K562 (cell line): Measurements from ENCODE around the gene BSPH1. TPM values are rescaled to one million over a fixed set of nuclear protein-coding genes. Genes with fewer than 3 reads are reported as not detected.
A peak's percentile ranks its signal among the peaks of the same experiment; 100 is the strongest.

Source experiments
- CBX3 ChIP-seq, 2 experiments: IDR thresholded peaks; 1 replicate in 1 of 2; 2 replicates in 1 of 2; pipeline ENCODE4 v1.6.1; 2012; ENCODE audit warnings: inconsistent platforms in 2 of 2, low read length in 2 of 2, borderline replicate concordance in 1 of 2, control low read depth in 1 of 2
- CEBPG ChIP-seq, 3 experiments: fragments of 200-800 bp in 1 of 3; sonication (Bioruptor generic) in 1 of 3; sonication (generic) in 1 of 3; formaldehyde crosslinking in 1 of 3; IDR thresholded peaks in 2 of 3; conservative IDR thresholded peaks in 1 of 3; 2 replicates each; pipeline versions ENCODE4 v1.6.1 to v1.8.0; 2016 to 2022; ENCODE audit warnings: missing compliant biosample characterization in 2 of 3, missing genetic modification characterization in 2 of 3, mild to moderate bottlenecking in 1 of 3, missing genetic modification reagents in 1 of 3
- CREBBP ChIP-seq: IDR thresholded peaks from one replicate; pipeline ENCODE4 v1.6.1; 2012; ENCODE audit warnings: low read depth, mild to moderate bottlenecking, control low read depth, inconsistent platforms, low read length
- CREM ChIP-seq: IDR thresholded peaks from 2 replicates; pipeline ENCODE4 v1.6.1; 2014; ENCODE audit warnings: antibody characterized with exemption, low read depth
- ELF4 ChIP-seq: fragments of 450-650 bp; formaldehyde crosslinking; IDR thresholded peaks from 2 replicates; pipeline ENCODE4 v1.4.0; 2022; ENCODE audit warnings: missing genetic modification characterization
- MAFG ChIP-seq: fragments of 450-650 bp; conservative IDR thresholded peaks from 2 replicates; pipeline ENCODE4 v1.6.1; 2016; ENCODE audit warnings: missing genetic modification characterization, missing compliant biosample characterization
- SIRT6 ChIP-seq: IDR thresholded peaks from one replicate; pipeline ENCODE4 v1.6.1; 2012; ENCODE audit warnings: low read depth, mild to moderate bottlenecking, control low read depth, inconsistent platforms, low read length, moderate library complexity
- SRSF7 ChIP-seq: fragments of 200-400 bp; formaldehyde crosslinking; optimal IDR thresholded peaks from 2 replicates; pipeline ENCODE3; 2017; ENCODE audit warnings: mild to moderate bottlenecking, low read depth, low read length
- TAF7 ChIP-seq: fragments of 450-650 bp; IDR thresholded peaks from 2 replicates; pipeline ENCODE4 v1.6.1; 2016; ENCODE audit warnings: missing genetic modification characterization, missing compliant biosample characterization
- XRCC3 ChIP-seq: fragments of 450-650 bp; IDR thresholded peaks from 2 replicates; pipeline ENCODE4 v1.6.1; 2017; ENCODE audit warnings: mild to moderate bottlenecking, moderate library complexity
- ZFX ChIP-seq: sonication (generic); formaldehyde crosslinking; IDR thresholded peaks from 2 replicates; pipeline ENCODE4 v1.8.0; 2022; ENCODE audit warnings: mild to moderate bottlenecking, missing genetic modification reagents, moderate library complexity
- ZNF184 ChIP-seq: sonication (generic); formaldehyde crosslinking; IDR thresholded peaks from 2 replicates; pipeline ENCODE4 v1.5.0; 2020; ENCODE audit warnings: missing genetic modification reagents
- ZNF561 ChIP-seq: fragments of 450-650 bp; formaldehyde crosslinking; conservative IDR thresholded peaks from 2 replicates; pipeline ENCODE4 v1.4.0; 2020; ENCODE audit warnings: mild to moderate bottlenecking, moderate library complexity
- ZNF75A ChIP-seq: fragments of 450-650 bp; formaldehyde crosslinking; IDR thresholded peaks from 2 replicates; pipeline ENCODE4 v1.4.0; 2020; ENCODE audit warnings: mild to moderate bottlenecking
- polyA plus RNA-seq, 8 experiments: library from polyadenylated mRNA; depleted of rRNA in 4 of 8; stranded (reverse) in 5 of 8; unstranded in 3 of 8; fragments of >200 nt; fragmentation: Nextera tagmentation in 2 of 8; fragmentation: Illumina TruSeq in 1 of 8; extraction: Ambion mirVana in 2 of 8; extraction: Trizol in 1 of 8; gene quantifications; 2 replicates each; pipeline versions ENCODE4 v1.2.1 to v1.2.3, GENCODE V29; 2011 to 2014; ENCODE audit warnings: inconsistent platforms in 1 of 8, missing spikeins in 1 of 8
- total RNA-seq, 7 experiments: library from RNA; depleted of rRNA in 6 of 7; stranded (reverse); fragments of >200 nt in 6 of 7; fragmentation: Illumina TruSeq in 2 of 7; extraction: Trizol in 2 of 7; gene quantifications; 2 replicates each; pipeline versions ENCODE4 v1.2.1 to v1.2.3, GENCODE V29; 2011 to 2021; ENCODE audit warnings: low replicate concordance in 1 of 7
- TF ChIP-seq, protein P1 (sequence below): fragments of 250-450 bp; sonication (Bioruptor Pico); IDR thresholded peaks from 2 replicates; pipeline ENCODE4 v1.8.0; 2021; ENCODE audit warnings: borderline replicate concordance, mild to moderate bottlenecking, moderate library complexity; ENCODE audit not compliant: poor library complexity, severe bottlenecking
- TF ChIP-seq, protein P2 (sequence below): fragments of 250-450 bp; sonication (Bioruptor Pico); IDR thresholded peaks from 2 replicates; pipeline ENCODE4 v1.9.0; 2021; ENCODE audit warnings: mild to moderate bottlenecking, inconsistent platforms
- TF ChIP-seq, protein P3 (sequence below): sonication (generic); formaldehyde crosslinking; IDR thresholded peaks from 2 replicates; pipeline ENCODE4 v1.8.0; 2022; ENCODE audit warnings: mild to moderate bottlenecking, missing genetic modification reagents, borderline replicate concordance
- TF ChIP-seq, protein P4 (sequence below): fragments of 250-450 bp; sonication (Bioruptor Pico); IDR thresholded peaks from 2 replicates; pipeline ENCODE4 v1.5.0; 2020; ENCODE audit warnings: mild to moderate bottlenecking
- TF ChIP-seq, protein P5 (sequence below): fragments of 250-450 bp; sonication (Bioruptor Pico); IDR thresholded peaks from 2 replicates; pipeline ENCODE4 v1.5.0; 2022; ENCODE audit warnings: mild to moderate bottlenecking

Gene BSPH1
- total and polyA plus RNA-seq, 9 of the 15 experiments (the other 6 are each of a cell fraction or from before 2014, with no cell fraction given), result not detected

DNA sequence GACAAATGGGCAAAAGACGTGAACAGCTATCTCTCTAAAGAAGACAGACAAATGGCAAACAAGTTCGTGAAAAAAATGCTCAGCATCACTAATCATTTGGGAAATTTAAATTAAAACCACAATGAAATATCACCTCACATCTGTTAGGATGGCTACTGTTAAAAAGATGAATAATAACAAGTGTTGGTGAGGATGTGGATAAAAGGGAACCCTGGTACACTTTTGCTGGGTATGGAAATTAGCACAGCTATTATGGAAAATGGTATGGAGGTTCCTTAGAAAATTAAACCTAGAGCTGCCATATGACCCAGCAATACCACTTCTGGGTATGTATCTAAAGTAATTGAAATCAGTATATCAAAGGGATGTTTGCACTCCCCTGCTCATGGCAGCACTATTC is 44.8 kb upstream of the BSPH1 start (continued):
- TF ChIP-seq XRCC3, result 0 out of 2 replicates have a peak, but pooled peaks have one; percentile 38
- TF ChIP-seq ELF4 (CRISPR knock-in tag), result no peak
- no peak for TF ChIP-seq CREBBP
- TF ChIP-seq SRSF7, result no peak
- TF ChIP-seq, protein P1, sequence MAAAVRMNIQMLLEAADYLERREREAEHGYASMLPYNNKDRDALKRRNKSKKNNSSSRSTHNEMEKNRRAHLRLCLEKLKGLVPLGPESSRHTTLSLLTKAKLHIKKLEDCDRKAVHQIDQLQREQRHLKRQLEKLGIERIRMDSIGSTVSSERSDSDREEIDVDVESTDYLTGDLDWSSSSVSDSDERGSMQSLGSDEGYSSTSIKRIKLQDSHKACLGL (CRISPR knock-in tag), result no peak
- TF ChIP-seq, protein P2, sequence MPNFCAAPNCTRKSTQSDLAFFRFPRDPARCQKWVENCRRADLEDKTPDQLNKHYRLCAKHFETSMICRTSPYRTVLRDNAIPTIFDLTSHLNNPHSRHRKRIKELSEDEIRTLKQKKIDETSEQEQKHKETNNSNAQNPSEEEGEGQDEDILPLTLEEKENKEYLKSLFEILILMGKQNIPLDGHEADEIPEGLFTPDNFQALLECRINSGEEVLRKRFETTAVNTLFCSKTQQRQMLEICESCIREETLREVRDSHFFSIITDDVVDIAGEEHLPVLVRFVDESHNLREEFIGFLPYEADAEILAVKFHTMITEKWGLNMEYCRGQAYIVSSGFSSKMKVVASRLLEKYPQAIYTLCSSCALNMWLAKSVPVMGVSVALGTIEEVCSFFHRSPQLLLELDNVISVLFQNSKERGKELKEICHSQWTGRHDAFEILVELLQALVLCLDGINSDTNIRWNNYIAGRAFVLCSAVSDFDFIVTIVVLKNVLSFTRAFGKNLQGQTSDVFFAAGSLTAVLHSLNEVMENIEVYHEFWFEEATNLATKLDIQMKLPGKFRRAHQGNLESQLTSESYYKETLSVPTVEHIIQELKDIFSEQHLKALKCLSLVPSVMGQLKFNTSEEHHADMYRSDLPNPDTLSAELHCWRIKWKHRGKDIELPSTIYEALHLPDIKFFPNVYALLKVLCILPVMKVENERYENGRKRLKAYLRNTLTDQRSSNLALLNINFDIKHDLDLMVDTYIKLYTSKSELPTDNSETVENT (CRISPR knock-in tag), result no peak
- no peak for TF ChIP-seq CEBPG (CRISPR knock-in tag; IDR thresholded peaks at IDR 0.05)
- TF ChIP-seq CEBPG (tag; conservative IDR thresholded peaks at IDR 0.05 in 1 of 2, IDR thresholded peaks at IDR 0.05 in 1 of 2), result no peak
- TF ChIP-seq ZFX (CRISPR knock-in tag), result no peak
- peak; percentile 97 for TF ChIP-seq ZNF184 (CRISPR knock-in tag)
- no peak for TF ChIP-seq MAFG (tag)
- TF ChIP-seq, protein P3, sequence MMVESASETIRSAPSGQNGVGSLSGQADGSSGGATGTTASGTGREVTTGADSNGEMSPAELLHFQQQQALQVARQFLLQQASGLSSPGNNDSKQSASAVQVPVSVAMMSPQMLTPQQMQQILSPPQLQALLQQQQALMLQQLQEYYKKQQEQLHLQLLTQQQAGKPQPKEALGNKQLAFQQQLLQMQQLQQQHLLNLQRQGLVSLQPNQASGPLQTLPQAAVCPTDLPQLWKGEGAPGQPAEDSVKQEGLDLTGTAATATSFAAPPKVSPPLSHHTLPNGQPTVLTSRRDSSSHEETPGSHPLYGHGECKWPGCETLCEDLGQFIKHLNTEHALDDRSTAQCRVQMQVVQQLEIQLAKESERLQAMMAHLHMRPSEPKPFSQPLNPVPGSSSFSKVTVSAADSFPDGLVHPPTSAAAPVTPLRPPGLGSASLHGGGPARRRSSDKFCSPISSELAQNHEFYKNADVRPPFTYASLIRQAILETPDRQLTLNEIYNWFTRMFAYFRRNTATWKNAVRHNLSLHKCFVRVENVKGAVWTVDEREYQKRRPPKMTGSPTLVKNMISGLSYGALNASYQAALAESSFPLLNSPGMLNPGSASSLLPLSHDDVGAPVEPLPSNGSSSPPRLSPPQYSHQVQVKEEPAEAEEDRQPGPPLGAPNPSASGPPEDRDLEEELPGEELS (CRISPR knock-in tag), result no peak
- TF ChIP-seq, protein P4, sequence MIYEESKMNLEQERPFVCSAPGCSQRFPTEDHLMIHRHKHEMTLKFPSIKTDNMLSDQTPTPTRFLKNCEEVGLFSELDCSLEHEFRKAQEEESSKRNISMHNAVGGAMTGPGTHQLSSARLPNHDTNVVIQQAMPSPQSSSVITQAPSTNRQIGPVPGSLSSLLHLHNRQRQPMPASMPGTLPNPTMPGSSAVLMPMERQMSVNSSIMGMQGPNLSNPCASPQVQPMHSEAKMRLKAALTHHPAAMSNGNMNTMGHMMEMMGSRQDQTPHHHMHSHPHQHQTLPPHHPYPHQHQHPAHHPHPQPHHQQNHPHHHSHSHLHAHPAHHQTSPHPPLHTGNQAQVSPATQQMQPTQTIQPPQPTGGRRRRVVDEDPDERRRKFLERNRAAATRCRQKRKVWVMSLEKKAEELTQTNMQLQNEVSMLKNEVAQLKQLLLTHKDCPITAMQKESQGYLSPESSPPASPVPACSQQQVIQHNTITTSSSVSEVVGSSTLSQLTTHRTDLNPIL (CRISPR knock-in tag), result no peak
- no peak for TF ChIP-seq CREM
- TF ChIP-seq SIRT6, result no peak
- TF ChIP-seq ZNF75A, result no peak
- TF ChIP-seq, protein P5, sequence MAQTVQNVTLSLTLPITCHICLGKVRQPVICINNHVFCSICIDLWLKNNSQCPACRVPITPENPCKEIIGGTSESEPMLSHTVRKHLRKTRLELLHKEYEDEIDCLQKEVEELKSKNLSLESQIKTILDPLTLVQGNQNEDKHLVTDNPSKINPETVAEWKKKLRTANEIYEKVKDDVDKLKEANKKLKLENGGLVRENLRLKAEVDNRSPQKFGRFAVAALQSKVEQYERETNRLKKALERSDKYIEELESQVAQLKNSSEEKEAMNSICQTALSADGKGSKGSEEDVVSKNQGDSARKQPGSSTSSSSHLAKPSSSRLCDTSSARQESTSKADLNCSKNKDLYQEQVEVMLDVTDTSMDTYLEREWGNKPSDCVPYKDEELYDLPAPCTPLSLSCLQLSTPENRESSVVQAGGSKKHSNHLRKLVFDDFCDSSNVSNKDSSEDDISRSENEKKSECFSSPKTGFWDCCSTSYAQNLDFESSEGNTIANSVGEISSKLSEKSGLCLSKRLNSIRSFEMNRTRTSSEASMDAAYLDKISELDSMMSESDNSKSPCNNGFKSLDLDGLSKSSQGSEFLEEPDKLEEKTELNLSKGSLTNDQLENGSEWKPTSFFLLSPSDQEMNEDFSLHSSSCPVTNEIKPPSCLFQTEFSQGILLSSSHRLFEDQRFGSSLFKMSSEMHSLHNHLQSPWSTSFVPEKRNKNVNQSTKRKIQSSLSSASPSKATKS (CRISPR knock-in tag), result no peak
- peak in 1 of 2 experiments; percentile 85; a peak in 1 of 3 replicates for TF ChIP-seq CBX3 (IDR thresholded peaks at IDR 0.05; ENCODE audit: borderline replicate concordance in 1 of 2, low read length in 2 of 2)
- no peak for TF ChIP-seq TAF7 (tag)
- TF ChIP-seq ZNF561, result no peak
